ENCODE results near the gene KCNT1.

KCNT1 gene

GRCh38 chr9:135818718-135819475 is 116.9 kb downstream of the KCNT1 start:
- no peak for DNase-seq (ENCODE audit: low read depth in 2 of 2)

- DNase-seq (ENCODE audit: low read depth in 2 of 2): no peak
These were observed 117.9 kb downstream of the KCNT1 start for GRCh38 chr9:135819905-135820304.

DNA sequence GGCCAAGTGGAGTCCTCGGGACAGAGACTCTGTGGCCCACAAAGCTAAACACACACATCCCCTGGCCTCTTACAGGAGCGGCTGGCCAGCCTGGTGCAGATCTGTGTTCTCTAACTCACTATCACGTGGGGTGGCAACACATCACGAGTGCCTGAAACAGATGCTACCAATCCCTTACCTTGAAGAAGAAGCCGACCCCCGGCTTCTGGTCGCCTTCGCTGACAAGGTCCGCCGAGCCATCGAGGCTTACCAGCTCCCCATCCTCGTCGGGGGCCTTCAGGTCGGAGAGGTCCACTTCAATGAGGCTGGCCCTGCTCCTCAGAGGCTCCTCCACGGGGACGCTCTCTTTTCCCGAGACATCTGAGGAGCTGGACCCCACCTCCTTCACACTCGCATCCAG is 118.7 kb downstream of the KCNT1 start:
- DNase-seq (ENCODE audit: low read depth in 2 of 2): no peak

DNA sequence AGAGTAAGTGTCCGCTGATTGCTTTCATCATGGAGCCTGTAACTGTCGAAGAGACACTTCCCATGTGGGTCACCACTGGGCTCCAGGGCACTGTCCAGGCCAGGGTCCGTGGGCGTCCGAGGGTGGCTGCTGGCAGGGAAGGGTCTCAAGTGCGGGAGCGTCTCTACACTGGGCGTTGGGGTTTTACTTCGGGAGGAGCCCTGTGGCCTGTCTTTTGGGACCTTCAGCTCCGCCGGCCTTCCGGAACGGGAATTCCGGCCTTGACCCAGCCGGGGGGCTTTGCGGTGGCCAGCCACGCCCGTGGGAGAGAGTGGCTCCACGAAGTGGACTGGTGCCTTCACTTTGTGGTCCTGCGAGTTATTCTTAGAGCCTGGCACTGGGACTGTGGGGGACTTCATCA is 119.1 kb downstream of the KCNT1 start:
- DNase-seq (ENCODE audit: low read depth in 2 of 2): no peak

GRCh38 chr9:135821733-135822373 is 119.9 kb downstream of the KCNT1 start:
- DNase-seq (ENCODE audit: low read depth in 2 of 2): no peak

GRCh38 chr9:135822374-135822755 is 120.4 kb downstream of the KCNT1 start:
- no peak for DNase-seq (ENCODE audit: low read depth in 2 of 2)

- no peak for DNase-seq (ENCODE audit: low read depth in 2 of 2)
These were observed 121.1 kb downstream of the KCNT1 start for GRCh38 chr9:135823036-135823435.

DNA sequence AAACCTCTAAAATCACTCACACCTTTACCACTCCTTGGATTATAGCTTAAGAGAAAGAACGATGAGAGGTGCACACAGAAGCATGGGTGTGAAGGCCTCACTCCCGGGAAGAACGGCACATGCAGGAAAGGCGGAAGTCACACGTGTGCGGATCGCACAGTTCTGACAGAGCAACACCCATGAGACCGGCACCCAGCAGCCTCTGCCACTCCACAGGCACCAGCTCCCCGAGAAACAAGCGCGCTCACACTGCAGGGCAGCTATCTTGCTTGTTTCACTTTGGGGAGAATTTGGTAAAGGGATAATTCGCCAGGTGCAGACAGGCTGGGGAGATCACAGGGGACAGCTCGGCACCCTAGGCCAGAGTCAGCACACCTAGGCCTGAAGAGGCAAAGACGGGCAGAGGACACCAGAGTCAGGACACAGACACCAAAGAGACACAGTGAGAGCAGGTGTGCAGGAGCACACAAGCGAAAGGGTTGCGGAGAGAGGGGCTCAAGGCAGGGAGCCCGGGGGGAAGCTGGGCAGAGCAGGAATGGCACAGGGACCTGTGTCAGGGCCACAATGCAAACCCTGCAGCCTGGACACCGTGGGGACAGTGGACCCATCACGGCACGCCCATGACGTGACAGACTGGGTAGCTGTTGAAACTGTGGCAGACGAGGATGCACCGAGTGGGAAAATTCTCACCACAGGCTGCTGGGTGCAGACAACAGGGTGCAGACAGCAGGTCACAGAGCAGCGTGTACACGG is 123.6 kb downstream of the KCNT1 start:
- no peak for DNase-seq (ENCODE audit: low read depth in 2 of 2)

GRCh38 chr9:135826188-135826545 is 124.2 kb downstream of the KCNT1 start:
- no peak for DNase-seq (ENCODE audit: low read depth in 2 of 2)

GRCh38 chr9:135827301-135827700 is 125.3 kb downstream of the KCNT1 start:
- no peak for DNase-seq (ENCODE audit: low read depth in 2 of 2)

DNA sequence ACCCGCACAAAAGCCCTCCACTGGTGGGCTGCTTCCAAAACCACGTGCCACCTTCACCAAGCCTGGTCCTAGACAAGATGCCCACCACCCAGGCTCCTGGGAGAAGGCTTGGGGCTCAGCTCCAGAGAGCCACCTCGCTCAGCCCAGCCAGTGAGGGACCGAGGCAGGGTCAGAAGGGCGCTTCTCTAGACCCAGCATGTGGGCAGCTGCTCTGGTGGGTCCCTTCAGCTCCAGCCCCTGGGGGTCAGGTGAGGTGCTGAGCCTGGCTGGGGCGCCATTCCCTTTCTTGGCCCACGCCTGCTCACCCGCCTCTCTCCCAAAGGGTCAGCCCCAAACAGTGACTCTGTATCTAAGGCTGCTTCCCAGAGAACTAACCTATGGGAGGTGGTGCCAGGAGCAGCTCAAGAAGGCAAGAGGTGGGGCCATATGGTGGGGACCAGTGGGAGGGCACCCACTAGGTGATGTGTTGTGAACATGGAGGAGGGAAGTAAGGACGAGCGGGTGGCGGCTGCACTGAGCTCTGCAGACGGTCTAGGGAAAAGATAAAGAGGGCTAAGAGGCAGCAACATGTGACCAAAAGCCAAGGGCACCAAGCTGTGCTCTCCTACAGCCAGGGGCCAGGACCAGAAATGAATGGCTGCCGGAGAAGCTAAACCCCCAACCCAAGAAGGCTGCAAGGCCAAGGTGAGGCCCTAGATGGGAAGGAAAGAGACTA is 126.0 kb downstream of the KCNT1 start:
- DNase-seq (ENCODE audit: low read depth in 2 of 2): no peak

- DNase-seq (ENCODE audit: low read depth in 2 of 2): no peak
These were observed 126.7 kb downstream of the KCNT1 start for GRCh38 chr9:135828656-135829055.

DNA sequence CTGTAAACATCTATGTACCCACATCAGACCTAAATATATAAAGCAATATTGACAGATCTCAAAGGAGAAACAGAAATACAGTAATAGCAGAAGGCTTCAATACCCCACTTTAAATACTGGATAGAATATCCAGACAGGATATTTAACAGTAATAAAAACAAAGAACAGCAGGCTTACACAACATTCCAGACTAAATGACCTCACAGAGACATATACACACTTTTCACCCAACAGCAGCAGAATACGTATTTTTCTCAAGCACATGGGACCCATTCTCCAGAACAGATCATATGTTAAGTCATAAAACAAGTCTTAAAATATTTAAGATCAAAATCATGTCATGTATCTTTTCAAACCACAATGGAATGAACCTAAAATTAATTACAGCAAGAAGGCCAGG is 128.5 kb downstream of the KCNT1 start:
- no peak for DNase-seq (ENCODE audit: low read depth in 2 of 2)

DNA sequence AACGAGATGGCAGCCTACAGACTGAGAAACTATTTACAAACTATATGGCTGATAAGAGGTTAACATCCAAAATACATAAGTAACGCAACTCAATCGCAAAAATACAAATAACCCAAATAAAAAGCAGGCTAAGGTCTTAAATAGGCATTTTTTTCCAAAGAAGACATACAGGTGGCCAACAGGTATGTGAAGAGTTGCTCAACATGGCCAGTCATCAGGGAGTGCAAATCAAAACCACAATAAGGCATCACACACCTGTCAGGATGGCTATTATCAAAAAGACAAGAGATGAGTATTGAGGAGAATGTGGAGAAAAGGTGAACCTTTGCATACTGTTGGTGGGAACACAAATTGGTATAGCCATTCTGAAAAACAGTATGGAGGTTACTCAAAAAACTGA is 131.9 kb downstream of the KCNT1 start:
- no peak for DNase-seq (ENCODE audit: low read depth in 2 of 2)

DNA sequence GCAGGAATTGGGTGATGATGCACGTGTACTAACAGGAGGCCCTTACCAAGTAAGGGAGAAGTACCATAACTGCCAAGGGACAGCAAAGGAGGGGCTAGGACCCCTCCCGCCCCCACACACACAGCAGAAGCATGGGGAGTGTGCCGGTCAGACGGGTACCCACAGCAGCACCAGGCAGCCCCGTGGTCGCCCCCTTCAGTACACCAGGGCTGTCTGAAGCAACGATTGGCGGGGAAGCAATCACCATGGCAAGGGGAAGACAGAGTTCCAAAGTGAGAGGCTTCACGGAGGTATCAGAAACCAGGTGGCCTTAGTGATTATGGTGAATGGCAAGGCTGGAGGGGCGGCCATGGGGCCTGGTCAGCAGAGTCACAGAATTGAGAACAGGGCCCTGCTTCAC is 133.1 kb downstream of the KCNT1 start:
- DNase-seq (ENCODE audit: low read depth in 2 of 2): no peak

- DNase-seq (ENCODE audit: low read depth in 2 of 2): no peak
These were observed 137.5 kb downstream of the KCNT1 start for GRCh38 chr9:135839516-135839915.

DNA sequence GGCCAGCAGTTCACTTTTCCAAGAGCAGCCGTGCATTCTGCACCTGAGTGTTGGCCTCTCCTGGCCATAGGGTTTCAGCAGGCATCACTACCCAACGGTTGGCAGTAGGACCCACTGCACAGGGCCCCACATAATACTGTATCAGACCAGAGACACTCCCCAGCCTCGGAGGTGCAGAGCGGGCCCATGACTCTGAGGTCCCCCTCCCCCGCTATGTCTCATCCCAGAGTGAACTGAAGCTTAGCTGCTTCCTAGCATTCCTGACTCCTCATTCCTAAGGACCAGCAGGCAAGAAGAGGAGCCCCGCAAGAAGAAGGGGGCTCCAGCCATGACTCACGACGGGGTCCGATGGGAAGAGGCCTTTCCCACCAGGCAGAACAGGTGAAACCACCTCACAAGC is 138.1 kb downstream of the KCNT1 start:
- no peak for DNase-seq (ENCODE audit: low read depth in 2 of 2)

DNA sequence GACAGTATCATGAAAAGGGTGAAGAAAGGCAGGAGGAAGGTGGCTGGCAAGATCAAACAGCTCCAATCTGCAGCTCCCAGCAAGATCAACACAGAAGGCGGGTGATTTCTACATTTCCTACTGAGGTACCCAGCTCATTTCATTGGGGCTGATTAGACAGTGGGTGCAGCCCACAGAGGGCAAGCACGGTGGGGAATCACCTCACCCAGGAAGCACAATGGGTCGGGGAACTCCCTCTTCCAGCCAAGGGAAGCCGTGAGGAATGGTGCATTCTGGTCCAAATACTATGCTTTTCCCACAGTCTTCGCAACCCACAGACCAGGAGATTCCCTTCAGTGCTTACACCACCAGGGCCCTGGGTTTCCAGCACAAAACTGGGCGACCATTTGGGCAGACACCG is 138.6 kb downstream of the KCNT1 start:
- no peak for DNase-seq (ENCODE audit: low read depth in 2 of 2)

All from stimulated activated CD8-positive, alpha-beta memory T cell treated with anti-CD3 and anti-CD28 coated beads, Interleukin-15, amount 100 ng/mL, for 4 hours (primary cell).